Fibroblast of the aortic adventitia (primary cell): ENCODE measurements around the gene CHD9. TPM values are rescaled to one million over a fixed set of nuclear protein-coding genes. Genes with fewer than 3 reads are reported as not detected.
"Not testable (repeated sequence)": the region's sequence is repeated elsewhere in the genome, so short reads cannot be mapped to it uniquely, and the experiment has no call there.

Source experiments
- DNase-seq: peaks from one replicate; pipeline ENCODE4 v3.0.0-alpha.2; 2010; ENCODE audit warnings: low read depth
- H3K4me3 ChIP-seq: 2 replicates; pipeline ENCODE4 v1.5.1; 2011; ENCODE audit warnings: low read depth, mild to moderate bottlenecking, control low read depth, low read length, moderate library complexity
- total RNA-seq: library from RNA; depleted of rRNA; stranded (reverse); fragments of >200 nt; gene quantifications from 2 replicates; pipeline ENCODE4 v1.2.3, GENCODE V29; 2012; ENCODE audit warnings: low replicate concordance
- TF ChIP-seq, protein P1 (sequence below): IDR thresholded peaks from 2 replicates; pipeline ENCODE4 v1.5.1; 2011; ENCODE audit warnings: mild to moderate bottlenecking, low read length, control low read depth, inconsistent platforms; ENCODE audit not compliant: insufficient read depth

CHD9 gene
- total RNA-seq, 1 donor, result 90.6 TPM

- DNase-seq, result no peak
- TF ChIP-seq, protein P1, sequence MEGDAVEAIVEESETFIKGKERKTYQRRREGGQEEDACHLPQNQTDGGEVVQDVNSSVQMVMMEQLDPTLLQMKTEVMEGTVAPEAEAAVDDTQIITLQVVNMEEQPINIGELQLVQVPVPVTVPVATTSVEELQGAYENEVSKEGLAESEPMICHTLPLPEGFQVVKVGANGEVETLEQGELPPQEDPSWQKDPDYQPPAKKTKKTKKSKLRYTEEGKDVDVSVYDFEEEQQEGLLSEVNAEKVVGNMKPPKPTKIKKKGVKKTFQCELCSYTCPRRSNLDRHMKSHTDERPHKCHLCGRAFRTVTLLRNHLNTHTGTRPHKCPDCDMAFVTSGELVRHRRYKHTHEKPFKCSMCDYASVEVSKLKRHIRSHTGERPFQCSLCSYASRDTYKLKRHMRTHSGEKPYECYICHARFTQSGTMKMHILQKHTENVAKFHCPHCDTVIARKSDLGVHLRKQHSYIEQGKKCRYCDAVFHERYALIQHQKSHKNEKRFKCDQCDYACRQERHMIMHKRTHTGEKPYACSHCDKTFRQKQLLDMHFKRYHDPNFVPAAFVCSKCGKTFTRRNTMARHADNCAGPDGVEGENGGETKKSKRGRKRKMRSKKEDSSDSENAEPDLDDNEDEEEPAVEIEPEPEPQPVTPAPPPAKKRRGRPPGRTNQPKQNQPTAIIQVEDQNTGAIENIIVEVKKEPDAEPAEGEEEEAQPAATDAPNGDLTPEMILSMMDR, result no peak
- no peak overlapping the region for H3K4me3 ChIP-seq
These were observed 6.5 kb upstream of the CHD9 start for GRCh38 chr16:53048139-53048915.

GRCh38 chr16:53051255-53051654, 3.5 kb upstream of the CHD9 start:
- DNase-seq, H3K4me3 ChIP-seq: not testable (repeated sequence)

GRCh38 chr16:53052519-53053501, 2.0 kb upstream of the CHD9 start, which contains the start of gene CHD9NB:
TSS of gene CHD9NB (minus strand) at chr16:53052897. CDS start at chr16:53044158, 8,739 bp downstream.
- peak within 1 kb of the TSS; percentile 60 for H3K4me3 ChIP-seq
- peak; percentile 95 for DNase-seq
- TF ChIP-seq, protein P1, result no peak

GRCh38 chr16:53053967-53054669, 673 bp upstream of the CHD9 start:
- H3K4me3 ChIP-seq, result peak overlapping the region; percentile 86
- DNase-seq, result peak; percentile 46
- TF ChIP-seq, protein P1, result no peak

DNA sequence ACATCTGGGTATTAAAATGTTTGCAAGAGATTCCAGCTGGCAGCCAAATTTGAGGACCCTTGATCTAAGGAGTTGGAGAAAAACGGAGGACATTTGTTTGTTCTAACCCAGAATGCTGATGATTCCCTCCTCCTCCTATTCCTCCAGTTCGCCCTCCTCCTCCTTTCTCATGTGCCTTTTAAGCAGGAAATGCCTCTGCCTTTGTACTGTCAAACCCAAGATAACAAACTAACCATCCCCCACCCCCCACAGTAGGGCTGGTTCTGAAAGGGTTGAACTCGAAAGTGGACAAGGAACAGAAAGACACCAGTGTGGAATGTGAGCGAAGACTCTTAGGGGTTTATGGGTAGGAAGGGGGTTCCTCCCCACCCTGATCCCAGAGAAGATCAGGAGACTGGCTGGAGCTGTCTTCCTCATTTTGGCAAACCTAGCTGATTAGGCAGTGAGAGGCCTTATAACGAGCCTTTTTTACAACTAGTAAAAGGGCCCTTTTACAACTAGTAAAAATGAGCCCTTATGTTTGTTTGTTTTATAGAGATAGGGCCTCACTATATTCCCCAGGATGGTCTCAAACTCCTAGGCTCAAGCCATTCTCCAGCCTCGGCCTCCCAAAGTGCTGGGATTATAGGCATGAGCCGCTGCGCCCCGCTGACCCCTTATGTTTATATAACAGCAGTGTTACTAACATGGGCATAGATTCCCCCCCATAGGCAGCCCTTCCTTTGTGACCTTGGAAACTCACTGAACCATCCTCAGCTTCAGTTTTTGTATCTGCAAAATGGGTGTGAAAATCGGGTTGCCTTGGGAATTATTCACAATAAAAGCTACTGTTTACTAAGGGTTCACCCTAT, 975 bp downstream of the CHD9 start:
- TF ChIP-seq, protein P1, result no peak
- H3K4me3 ChIP-seq, result peak overlapping the region; percentile 86
- peak; percentile 84 for DNase-seq

DNA sequence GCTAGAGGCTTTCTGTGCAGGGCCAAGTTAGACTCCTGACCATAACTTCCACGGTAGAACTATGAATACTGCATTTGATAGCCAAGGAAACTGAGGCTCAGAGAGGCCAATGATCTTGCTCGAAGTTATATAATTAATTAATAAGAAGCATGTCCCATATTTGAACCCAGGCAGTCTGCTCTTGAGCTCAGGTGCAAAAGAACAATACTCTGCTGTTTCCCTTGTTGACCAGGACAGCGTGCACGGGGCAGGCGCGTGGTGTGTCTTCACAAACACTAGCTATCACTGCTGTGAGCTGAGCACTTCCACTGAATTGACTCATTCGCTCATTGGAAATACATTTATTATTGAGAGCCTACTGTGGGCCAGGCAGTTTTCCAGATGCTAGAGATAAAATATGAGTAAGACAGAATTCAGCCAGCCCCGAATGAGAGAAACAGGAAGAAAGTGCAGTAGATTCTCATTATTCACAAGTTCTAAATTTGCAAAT, 1.6 kb downstream of the CHD9 start:
- TF ChIP-seq, protein P1, result no peak
- peak; percentile 84 for DNase-seq
- no peak overlapping the region for H3K4me3 ChIP-seq
